Choroid plexus epithelial cell (primary cell): ENCODE measurements around the gene TREML4.

Experiments
- DNase-seq: peaks from one replicate; pipeline ENCODE4 v3.0.0-alpha.2; 2010; ENCODE audit warnings: low read depth
- H3K4me3 ChIP-seq: 2 replicates; pipeline ENCODE4 v1.5.1; 2011; ENCODE audit warnings: low read depth, mild to moderate bottlenecking, control low read depth, low read length, moderate library complexity
- CTCF ChIP-seq: conservative IDR thresholded peaks from 2 replicates; pipeline ENCODE4 v1.5.1; 2011; ENCODE audit warnings: low read depth, mild to moderate bottlenecking, control low read depth, inconsistent platforms, low read length, moderate library complexity

Gene TREML4

GRCh38 chr6:41194386-41194785, 33.8 kb upstream of the TREML4 start:
- DNase-seq = no peak
- TF ChIP-seq CTCF = no peak
- H3K4me3 ChIP-seq = no peak overlapping the region

- no peak for DNase-seq
- H3K4me3 ChIP-seq = no peak overlapping the region
- TF ChIP-seq CTCF = no peak
Observed at GRCh38 chr6:41197234-41197633, 30.9 kb upstream of the TREML4 start.

- no peak for TF ChIP-seq CTCF
- DNase-seq = no peak
- H3K4me3 ChIP-seq = no peak overlapping the region
Observed at GRCh38 chr6:41199552-41200246, 28.4 kb upstream of the TREML4 start.

GRCh38 chr6:41200296-41200900, 27.8 kb upstream of the TREML4 start:
- DNase-seq = peak; percentile 56
- no peak for TF ChIP-seq CTCF
- no peak overlapping the region for H3K4me3 ChIP-seq

- DNase-seq = no peak
- TF ChIP-seq CTCF = no peak
- no peak within 1 kb of the TSS for H3K4me3 ChIP-seq
Observed at GRCh38 chr6:41200901-41201763, 27.0 kb upstream of the TREML4 start, which contains the start of gene TREML2. TREML2 (minus strand) TSS chr6:41201149; CDS start chr6:41201008, 141 bp downstream.

GRCh38 chr6:41201764-41202173, 26.4 kb upstream of the TREML4 start:
- no peak for DNase-seq
- no peak overlapping the region for H3K4me3 ChIP-seq
- no peak for TF ChIP-seq CTCF
